Mesenchymal stem cell (in vitro differentiated cells and primary cell): Measurements from ENCODE around the gene ARHGAP9.
A peak's percentile ranks its signal among the peaks of the same experiment; 100 is the strongest.

Source experiments
- DNase-seq: peaks from one replicate; pipeline ENCODE4 v3.0.0-alpha.2; 2013
- H2AFZ ChIP-seq: one replicate; pipeline ENCODE4 v1.6.1; 2013; ENCODE audit warnings: low read depth, mild to moderate bottlenecking, control low read depth, inconsistent platforms, low read length, moderate library complexity
- H2AK5ac ChIP-seq: 2 replicates; pipeline ENCODE4 v1.6.1; 2013; ENCODE audit warnings: low read length, moderate library complexity, mild to moderate bottlenecking, inconsistent platforms; ENCODE audit not compliant: severe bottlenecking
- H2BK120ac ChIP-seq: one replicate; pipeline ENCODE4 v1.6.1; 2013; ENCODE audit warnings: low read depth, mild to moderate bottlenecking, inconsistent platforms, low read length, moderate library complexity
- H2BK12ac ChIP-seq, 2 experiments: one replicate each; pipeline ENCODE4 v1.6.1; 2013; ENCODE audit warnings: inconsistent platforms in 2 of 2, low read length in 2 of 2, mild to moderate bottlenecking in 2 of 2, moderate library complexity in 2 of 2, control low read depth in 1 of 2
- H2BK15ac ChIP-seq: one replicate; pipeline ENCODE4 v1.6.1; 2013; ENCODE audit warnings: mild to moderate bottlenecking, low read depth, inconsistent platforms; ENCODE audit not compliant: poor library complexity, severe bottlenecking
- H2BK5ac ChIP-seq: 2 replicates; pipeline ENCODE4 v1.6.1; 2013; ENCODE audit warnings: low read depth, mild to moderate bottlenecking, low read length, control low read depth, inconsistent platforms; ENCODE audit not compliant: poor library complexity, severe bottlenecking
- H3K14ac ChIP-seq, 2 experiments: one replicate each; pipeline ENCODE4 v1.6.1; 2013; ENCODE audit warnings: inconsistent platforms in 2 of 2, low read length in 2 of 2, control low read depth in 1 of 2, mild to moderate bottlenecking in 1 of 2, moderate library complexity in 1 of 2
- H3K18ac ChIP-seq, 2 experiments: one replicate each; pipeline ENCODE4 v1.6.1; 2013; ENCODE audit warnings: inconsistent platforms in 2 of 2, low read length in 2 of 2, control low read depth in 1 of 2, low read depth in 1 of 2, mild to moderate bottlenecking in 1 of 2
- H3K23ac ChIP-seq, 2 experiments: one replicate each; pipeline ENCODE4 v1.6.1; 2013; ENCODE audit warnings: inconsistent platforms in 2 of 2, low read length in 2 of 2, mild to moderate bottlenecking in 2 of 2, moderate library complexity in 2 of 2, control low read depth in 1 of 2
- H3K27ac ChIP-seq: 2 replicates; pipeline ENCODE4 v1.5.1; 2013; ENCODE audit warnings: mild to moderate bottlenecking, moderate library complexity, low read length, control low read depth, inconsistent platforms; ENCODE audit not compliant: poor library complexity, severe bottlenecking
- H3K27me3 ChIP-seq, 2 experiments: 2 replicates each; pipeline versions ENCODE4 v1.6.1 to v1.7.0; 2013; ENCODE audit warnings: low read length in 2 of 2, mild to moderate bottlenecking in 2 of 2, moderate library complexity in 2 of 2, control low read depth in 1 of 2, inconsistent platforms in 1 of 2; ENCODE audit not compliant: control insufficient read depth in 1 of 2, insufficient read depth in 1 of 2
- H3K36me3 ChIP-seq, 2 experiments: 2 replicates each; pipeline versions ENCODE4 v1.6.1 to v1.7.0; 2013; ENCODE audit warnings: low read length in 2 of 2, control low read depth in 1 of 2, inconsistent platforms in 1 of 2, low read depth in 1 of 2, mild to moderate bottlenecking in 1 of 2; ENCODE audit not compliant: insufficient read depth in 2 of 2, control insufficient read depth in 1 of 2
- H3K4ac ChIP-seq, 2 experiments: one replicate each; pipeline ENCODE4 v1.6.1; 2013; ENCODE audit warnings: inconsistent platforms in 2 of 2, low read length in 2 of 2, mild to moderate bottlenecking in 2 of 2, moderate library complexity in 2 of 2, control low read depth in 1 of 2, low read depth in 1 of 2
- H3K4me1 ChIP-seq: 2 replicates; pipeline ENCODE4 v1.6.1; 2013; ENCODE audit warnings: low read depth, low read length, control low read depth; ENCODE audit not compliant: control insufficient read depth, insufficient read depth
- H3K4me2 ChIP-seq: 2 replicates; pipeline ENCODE4 v1.6.1; 2013; ENCODE audit warnings: low read length, mild to moderate bottlenecking, inconsistent platforms; ENCODE audit not compliant: poor library complexity, severe bottlenecking
- H3K4me3 ChIP-seq, 2 experiments: 2 replicates each; pipeline versions ENCODE4 v1.5.1 to v1.7.0; 2013; ENCODE audit warnings: low read length in 2 of 2, mild to moderate bottlenecking in 2 of 2, control low read depth in 1 of 2, low read depth in 1 of 2; ENCODE audit not compliant: insufficient read depth in 1 of 2
- H3K79me1 ChIP-seq: replicated peaks from 2 replicates; pipeline ENCODE4 v1.6.1; 2013; ENCODE audit warnings: mild to moderate bottlenecking, control low read depth, low read length, inconsistent platforms; ENCODE audit not compliant: poor library complexity, severe bottlenecking
- H3K9ac ChIP-seq: 2 replicates; pipeline ENCODE4 v1.7.0; 2013; ENCODE audit warnings: mild to moderate bottlenecking, low read length, moderate library complexity
- H3K9me3 ChIP-seq: 2 replicates; pipeline ENCODE4 v1.7.0; 2013; ENCODE audit warnings: mild to moderate bottlenecking, low read length; ENCODE audit not compliant: control insufficient read depth
- H4K8ac ChIP-seq: one replicate; pipeline ENCODE4 v1.6.1; 2013; ENCODE audit warnings: inconsistent platforms, mild to moderate bottlenecking, low read length, moderate library complexity
- H4K91ac ChIP-seq: one replicate; pipeline ENCODE4 v1.6.1; 2013; ENCODE audit warnings: mild to moderate bottlenecking, low read length, inconsistent platforms
- WGBS: methylation state at CpG from one replicate; pipeline ENCODE4 v1.1.7; 2013; ENCODE audit warnings: mixed read lengths; 5-methylcytosine and 5-hydroxymethylcytosine counted together

The ARHGAP9 gene

GRCh38 chr12:57516617-57517153 lies 37.0 kb upstream of the ARHGAP9 start:
- Histone ChIP-seq H3K9ac (peak overlapping the region; percentile 98), H2BK120ac (no peak overlapping the region)
- peak; percentile 28 for DNase-seq

GRCh38 chr12:57515934-57516541 lies 36.4 kb upstream of the ARHGAP9 start:
- DNase-seq: peak; percentile 27
- Histone ChIP-seq H2BK15ac (no peak overlapping the region), H4K8ac (no peak overlapping the region)

More at GRCh38 chr12:57516617-57517153, 37.0 kb upstream of the ARHGAP9 start:
- Histone ChIP-seq H3K36me3 (peaks cover 36 to 69% of the 10 kb centered on the region in 2 experiments), H3K27me3 (no peaks in the 10 kb centered on the region), H2AFZ (no peak overlapping the region), H3K4me2 (no peak overlapping the region), H2BK15ac (no peak overlapping the region), H3K18ac (no peak overlapping the region), H3K14ac (no peak overlapping the region), H3K27ac (no peak overlapping the region), H2BK12ac (no peak overlapping the region), H2BK5ac (no peak overlapping the region), H3K9me3 (no peaks in the 10 kb centered on the region), H3K79me1 (peaks cover 12% of the 10 kb centered on the region), H3K4ac (no peak overlapping the region), H3K4me1 (peaks cover 12% of the 10 kb centered on the region), H4K91ac (no peak overlapping the region), H2AK5ac (no peak overlapping the region), H3K23ac (no peak overlapping the region), H4K8ac (no peak overlapping the region), H3K4me3 (no peak overlapping the region)
- 96% methylated on average over 8 of the region's 11 CpGs for WGBS

DNA sequence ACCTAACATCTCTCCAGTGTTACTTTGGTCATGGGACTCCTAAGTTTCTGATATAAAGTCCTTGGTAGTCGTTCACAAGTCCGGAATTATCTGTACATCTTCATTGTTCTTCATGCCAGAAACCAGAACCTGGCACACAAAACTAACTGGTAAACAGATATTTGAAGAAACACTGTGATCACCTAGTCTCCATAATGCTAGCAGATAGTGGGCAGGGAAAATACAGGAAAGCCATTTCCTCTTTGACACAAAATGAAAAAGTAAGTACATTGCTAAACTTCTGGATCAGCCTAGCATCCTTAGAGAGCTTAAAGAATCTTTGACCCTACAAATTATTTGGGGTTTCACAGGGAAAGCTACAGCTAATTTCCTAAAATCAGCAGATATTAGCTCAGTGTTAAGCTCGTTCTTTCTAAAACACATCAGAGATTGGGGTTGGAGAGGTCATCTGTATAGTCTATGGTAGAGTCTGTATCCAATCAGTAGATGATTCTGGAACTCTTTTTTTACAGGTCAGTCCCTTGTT lies 35.8 kb upstream of the ARHGAP9 start:
- H2BK12ac ChIP-seq: no peak overlapping the region
- H3K4ac ChIP-seq: no peak overlapping the region
- H3K14ac ChIP-seq: no peak overlapping the region
- peaks cover 6% of the 10 kb centered on the region for H3K4me1 ChIP-seq
- H4K91ac ChIP-seq: no peak overlapping the region
- no peak overlapping the region for H2BK15ac ChIP-seq
- WGBS: 86% methylated on average over 3 of the region's 3 CpGs
- no peak overlapping the region for H3K23ac ChIP-seq
- H4K8ac ChIP-seq: no peak overlapping the region
- no peak overlapping the region for H2BK5ac ChIP-seq
- H3K27ac ChIP-seq: peak overlapping the region; percentile 21
- no peak overlapping the region for H3K9ac ChIP-seq
- H3K4me3 ChIP-seq: no peak overlapping the region
- peaks cover 48 to 78% of the 10 kb centered on the region in 2 experiments for H3K36me3 ChIP-seq
- no peaks in the 10 kb centered on the region for H3K27me3 ChIP-seq
- H2BK120ac ChIP-seq: no peak overlapping the region
- H2AFZ ChIP-seq: no peak overlapping the region
- no peak overlapping the region for H2AK5ac ChIP-seq
- peaks cover 17% of the 10 kb centered on the region for H3K79me1 ChIP-seq
- no peak for DNase-seq
- no peak overlapping the region for H3K18ac ChIP-seq
- no peaks in the 10 kb centered on the region for H3K9me3 ChIP-seq
- no peak overlapping the region for H3K4me2 ChIP-seq

More at GRCh38 chr12:57515934-57516541, 36.4 kb upstream of the ARHGAP9 start:
- H3K4ac ChIP-seq: no peak overlapping the region
- H3K4me2 ChIP-seq: no peak overlapping the region
- H3K9me3 ChIP-seq: no peaks in the 10 kb centered on the region
- H4K91ac ChIP-seq: no peak overlapping the region
- no peaks in the 10 kb centered on the region for H3K27me3 ChIP-seq
- H3K36me3 ChIP-seq: peaks cover 42 to 75% of the 10 kb centered on the region in 2 experiments
- no peak overlapping the region for H2BK120ac ChIP-seq
- WGBS: 94% methylated on average over 10 of the region's 11 CpGs
- peaks cover 12% of the 10 kb centered on the region for H3K79me1 ChIP-seq
- H3K4me3 ChIP-seq: no peak overlapping the region
- H3K18ac ChIP-seq: no peak overlapping the region
- H2BK5ac ChIP-seq: no peak overlapping the region
- no peak overlapping the region for H3K27ac ChIP-seq
- no peak overlapping the region for H2AK5ac ChIP-seq
- H3K23ac ChIP-seq: no peak overlapping the region
- H2AFZ ChIP-seq: no peak overlapping the region
- no peak overlapping the region for H3K14ac ChIP-seq
- H3K9ac ChIP-seq: no peak overlapping the region
- peaks cover 6% of the 10 kb centered on the region for H3K4me1 ChIP-seq
- H2BK12ac ChIP-seq: no peak overlapping the region

GRCh38 chr12:57514720-57515407 lies 35.2 kb upstream of the ARHGAP9 start:
- Histone ChIP-seq H3K27me3 (no peaks in the 10 kb centered on the region), H2BK120ac (no peak overlapping the region), H3K14ac (no peak overlapping the region), H3K27ac (peak overlapping the region; percentile 21), H3K4ac (peak overlapping the region in 1 of 2 experiments; percentile 24), H2BK15ac (no peak overlapping the region), H4K91ac (no peak overlapping the region), H3K36me3 (peaks cover 54 to 80% of the 10 kb centered on the region in 2 experiments), H2BK5ac (no peak overlapping the region), H3K4me1 (peaks cover 6% of the 10 kb centered on the region), H3K9me3 (no peaks in the 10 kb centered on the region), H3K18ac (peak overlapping the region in 1 of 2 experiments; percentile 35), H2BK12ac (no peak overlapping the region), H3K9ac (no peak overlapping the region), H3K4me3 (no peak overlapping the region), H2AK5ac (no peak overlapping the region), H4K8ac (peak overlapping the region; percentile 72), H2AFZ (no peak overlapping the region), H3K4me2 (no peak overlapping the region), H3K23ac (peak overlapping the region in 1 of 2 experiments; percentile 67), H3K79me1 (peaks cover 17% of the 10 kb centered on the region)
- WGBS: 89% methylated on average over 8 of the region's 9 CpGs
- no peak for DNase-seq
